ENCODE measurements around the gene GTPBP6.
"Not testable (repeated sequence)": the region's sequence is repeated elsewhere in the genome, so short reads cannot be mapped to it uniquely, and the experiment has no call there.

Gene GTPBP6

GRCh38 chrX:314781-315595 is 3.6 kb downstream of the GTPBP6 start:
- DNase-seq: no peak

GRCh38 chrX:314049-314448 is 4.5 kb downstream of the GTPBP6 start:
- DNase-seq: no peak

- no peak for DNase-seq
Observed at GRCh38 chrX:313546-313945, 5.0 kb downstream of the GTPBP6 start.

- DNase-seq: no peak
Observed at GRCh38 chrX:312621-313331, 5.8 kb downstream of the GTPBP6 start.

GRCh38 chrX:311156-312129 is 7.2 kb downstream of the GTPBP6 start:
- DNase-seq: no peak

GRCh38 chrX:310621-311155 is 7.9 kb downstream of the GTPBP6 start:
- no peak for DNase-seq

- no peak for DNase-seq
Observed at GRCh38 chrX:308821-309520, 9.6 kb downstream of the GTPBP6 start.

- DNase-seq: no peak
Observed at GRCh38 chrX:307261-308111, 11.1 kb downstream of the GTPBP6 start.

GRCh38 chrX:306614-307251 is 11.9 kb downstream of the GTPBP6 start:
- not testable (repeated sequence) for DNase-seq

GRCh38 chrX:305781-306613 is 12.6 kb downstream of the GTPBP6 start:
- not testable (repeated sequence) for DNase-seq

GRCh38 chrX:302975-303374 is 15.6 kb downstream of the GTPBP6 start:
- no peak for DNase-seq

- DNase-seq: no peak
Observed at GRCh38 chrX:300334-300733, 18.3 kb downstream of the GTPBP6 start.

GRCh38 chrX:298993-299392 is 19.6 kb downstream of the GTPBP6 start:
- no peak for DNase-seq

GRCh38 chrX:295136-295535 is 23.5 kb downstream of the GTPBP6 start:
- DNase-seq: no peak

- DNase-seq: no peak
Observed at GRCh38 chrX:292900-293897, 25.4 kb downstream of the GTPBP6 start.

- no peak for DNase-seq
Observed at GRCh38 chrX:291411-291901, 27.1 kb downstream of the GTPBP6 start.

GRCh38 chrX:290476-291166 is 28.0 kb downstream of the GTPBP6 start:
- no peak for DNase-seq

GRCh38 chrX:288561-288991 is 30.0 kb downstream of the GTPBP6 start:
- no peak for DNase-seq
